Stimulated activated CD8-positive, alpha-beta memory T cell treated with anti-CD3 and anti-CD28 coated beads, Interleukin-4, amount 100 ng/mL, for 4 hours (primary cell): ENCODE results near the gene PDCD1.
A peak's percentile ranks its signal among the peaks of the same experiment; 100 is the strongest.

Source experiments
- DNase-seq, 2 donors: peaks; one replicate each; pipeline ENCODE4 v3.0.0-alpha.2; 2020; ENCODE audit warnings: low read depth in 2 of 2, low spot score in 1 of 2

The PDCD1 gene

GRCh38 chr2:241895712-241896641 lies 37.3 kb upstream of the PDCD1 start:
- DNase-seq: peak in 1 of 2 donors; percentile 28

- no peak for DNase-seq
Observed at GRCh38 chr2:241895427-241895711, 36.7 kb upstream of the PDCD1 start.

GRCh38 chr2:241894681-241895426 lies 36.2 kb upstream of the PDCD1 start:
- no peak for DNase-seq

- DNase-seq: no peak
Observed at GRCh38 chr2:241894056-241894641, 35.5 kb upstream of the PDCD1 start.

- DNase-seq: no peak
Observed at GRCh38 chr2:241893265-241893664, 34.6 kb upstream of the PDCD1 start.

GRCh38 chr2:241892299-241893137 lies 33.8 kb upstream of the PDCD1 start:
- no peak for DNase-seq

- no peak for DNase-seq
Observed at GRCh38 chr2:241891988-241892298, 33.2 kb upstream of the PDCD1 start.

- no peak for DNase-seq
Observed at GRCh38 chr2:241891315-241891987, 32.8 kb upstream of the PDCD1 start.

GRCh38 chr2:241890524-241891235 lies 32.0 kb upstream of the PDCD1 start:
- no peak for DNase-seq

GRCh38 chr2:241888641-241889040 lies 29.9 kb upstream of the PDCD1 start:
- DNase-seq: no peak

- no peak for DNase-seq
Observed at GRCh38 chr2:241887806-241888522, 29.3 kb upstream of the PDCD1 start.

- DNase-seq: no peak
Observed at GRCh38 chr2:241886840-241887447, 28.2 kb upstream of the PDCD1 start.

- no peak for DNase-seq
Observed at GRCh38 chr2:241885946-241886643, 27.4 kb upstream of the PDCD1 start.

- DNase-seq: no peak
Observed at GRCh38 chr2:241885291-241885945, 26.7 kb upstream of the PDCD1 start.

GRCh38 chr2:241884951-241885290 lies 26.2 kb upstream of the PDCD1 start:
- no peak for DNase-seq

GRCh38 chr2:241882091-241882625 lies 23.5 kb upstream of the PDCD1 start:
- peak; percentile 60 to 71 for DNase-seq

- DNase-seq: no peak
Observed at GRCh38 chr2:241880311-241881073, 21.8 kb upstream of the PDCD1 start.
